Activated CD4-positive, alpha-beta T cell treated with anti-CD3 and anti-CD28 coated beads, Interleukin-2, amount 10 ng/mL, durations not matched to agents 24 days and 14 days (primary cell): ENCODE data around the gene CCSER1. TPM values are rescaled to one million over a fixed set of nuclear protein-coding genes. Genes with fewer than 3 reads are reported as not detected.

Experiments
- DNase-seq: peaks from one replicate; pipeline ENCODE4 v3.0.0; 2022
- H3K27ac Mint-ChIP-seq: one replicate; pipeline ENCODE4 v1.8.0; 2022; ENCODE audit warnings: mild to moderate bottlenecking, mixed read lengths
- H3K27me3 Mint-ChIP-seq: one replicate; pipeline ENCODE4 v1.8.0; 2022; ENCODE audit warnings: mixed read lengths
- H3K36me3 Mint-ChIP-seq: one replicate; pipeline ENCODE4 v1.8.0; 2022; ENCODE audit warnings: low read depth, mild to moderate bottlenecking, mixed read lengths
- H3K4me1 Mint-ChIP-seq: one replicate; pipeline ENCODE4 v1.8.0; 2021; ENCODE audit warnings: mixed read lengths
- H3K4me3 Mint-ChIP-seq: one replicate; pipeline ENCODE4 v1.8.0; 2022; ENCODE audit warnings: mild to moderate bottlenecking, moderate library complexity, mixed read lengths
- H3K9me3 Mint-ChIP-seq: one replicate; pipeline ENCODE4 v1.8.0; 2021; ENCODE audit warnings: mixed read lengths
- intact Hi-C: fragments of 100-400 bp; cut with micrococcal nuclease; formaldehyde crosslinking; loops from one replicate; pipeline ENCODE4 v1.15.1; 2023
- total RNA-seq: library from RNA; stranded (reverse); gene quantifications from 2 replicates; pipeline ENCODE4 v1.2.3, GENCODE V29; 2022

The CCSER1 gene
- total RNA-seq, 1 donor from 2014 or later = not detected

DNA sequence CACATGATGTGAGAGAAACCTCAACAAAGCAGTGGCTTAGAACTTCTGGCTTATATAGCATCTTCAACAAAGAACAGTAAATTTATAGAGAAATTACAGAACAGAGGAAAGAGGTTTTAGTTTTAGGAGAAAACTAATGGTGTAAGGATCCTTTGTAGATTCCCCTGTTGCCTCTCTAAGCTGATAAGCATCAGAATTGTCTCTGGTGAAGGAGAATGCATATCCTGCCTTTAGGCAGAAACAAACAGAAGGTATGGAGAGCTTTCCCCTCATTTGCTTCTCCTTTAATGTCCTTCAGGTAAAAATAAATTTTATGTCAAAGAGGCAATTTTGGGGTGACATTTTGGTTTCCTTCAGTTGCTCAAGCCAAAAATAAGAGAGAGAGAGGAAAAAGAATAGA lies 625.9 kb downstream of the CCSER1 start:
- intact Hi-C loops = no loop called here
- DNase-seq = no peak
- Mint-ChIP-seq H3K4me3 (no peak overlapping the region), H3K27me3 (no peaks in the 10 kb centered on the region), H3K4me1 (no peaks in the 10 kb centered on the region), H3K9me3 (no peaks in the 10 kb centered on the region), H3K36me3 (no peaks in the 10 kb centered on the region), H3K27ac (no peak overlapping the region)

DNA sequence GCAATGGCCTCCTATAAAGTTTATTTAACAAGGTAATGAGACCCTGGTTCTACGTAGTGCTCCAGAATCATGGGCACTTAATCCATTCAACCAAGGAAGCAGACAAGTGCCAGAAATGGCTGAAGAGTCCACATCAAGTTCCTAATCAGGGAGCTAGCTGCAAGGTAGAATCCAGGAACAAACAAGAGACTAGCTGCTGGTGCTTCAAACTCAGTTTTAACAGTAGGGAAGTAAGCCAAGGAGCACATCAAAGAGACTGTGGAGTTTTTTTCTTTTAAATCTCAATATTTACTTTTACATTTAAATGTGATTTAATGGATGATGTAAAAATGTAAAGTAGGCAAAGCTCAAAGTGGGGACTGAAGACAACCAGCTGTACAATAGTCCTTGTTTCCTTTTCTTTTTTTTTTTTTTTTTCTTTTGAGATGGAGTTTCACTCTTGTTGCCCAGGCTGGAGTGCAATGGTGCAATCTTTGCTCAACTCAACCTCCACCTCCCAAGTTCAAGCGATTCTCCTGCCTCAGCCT lies 630.4 kb downstream of the CCSER1 start:
- DNase-seq = no peak
- Mint-ChIP-seq H3K4me1 (no peaks in the 10 kb centered on the region), H3K27me3 (no peaks in the 10 kb centered on the region), H3K36me3 (no peaks in the 10 kb centered on the region), H3K27ac (no peak overlapping the region), H3K4me3 (no peak overlapping the region), H3K9me3 (no peaks in the 10 kb centered on the region)
- intact Hi-C loops = no loop called here

DNA sequence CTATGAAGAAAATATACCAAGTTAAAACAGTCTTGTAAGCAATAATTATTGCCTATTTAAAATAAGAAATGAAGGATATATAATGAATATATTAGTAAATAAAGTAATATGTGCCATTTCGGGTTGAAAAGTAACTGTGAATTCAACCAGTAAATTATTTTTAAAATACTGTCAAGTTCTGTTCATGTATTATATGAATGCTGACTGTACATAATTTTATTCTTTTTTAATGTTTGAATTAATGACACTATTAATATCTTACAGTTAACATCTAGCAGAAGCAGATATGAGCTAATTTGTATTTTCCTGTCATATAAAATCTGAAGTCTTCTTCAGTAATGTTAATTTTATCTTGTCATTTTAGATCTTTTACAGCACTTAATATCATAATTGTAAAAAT lies 632.9 kb downstream of the CCSER1 start:
- H3K9me3 Mint-ChIP-seq = no peaks in the 10 kb centered on the region
- intact Hi-C loops = no loop called here
- H3K4me1 Mint-ChIP-seq = no peaks in the 10 kb centered on the region
- no peak overlapping the region for H3K27ac Mint-ChIP-seq
- H3K36me3 Mint-ChIP-seq = no peaks in the 10 kb centered on the region
- DNase-seq = no peak
- no peaks in the 10 kb centered on the region for H3K27me3 Mint-ChIP-seq
- H3K4me3 Mint-ChIP-seq = no peak overlapping the region

DNA sequence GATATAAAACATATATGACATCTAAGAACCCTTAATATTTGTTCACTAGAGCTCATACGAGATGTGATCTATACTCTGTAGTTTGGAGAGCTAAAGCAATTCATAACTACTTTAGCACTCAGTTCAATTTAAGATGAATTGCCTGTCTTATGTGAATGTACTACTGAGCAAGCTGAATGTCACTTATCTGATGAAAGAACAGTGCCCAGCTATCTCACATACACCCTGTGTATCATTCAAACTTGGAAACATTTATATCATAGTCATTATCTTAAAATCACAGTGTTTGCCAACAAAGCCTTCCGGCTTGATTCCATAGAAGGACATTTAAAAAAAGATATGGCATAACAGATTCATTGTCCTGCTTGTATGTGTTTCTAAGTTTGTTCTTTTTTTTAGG lies 639.6 kb downstream of the CCSER1 start:
- Mint-ChIP-seq H3K36me3 (no peaks in the 10 kb centered on the region), H3K27me3 (no peaks in the 10 kb centered on the region), H3K4me1 (no peaks in the 10 kb centered on the region), H3K27ac (no peak overlapping the region), H3K9me3 (no peaks in the 10 kb centered on the region), H3K4me3 (no peak overlapping the region)
- DNase-seq = no peak
- intact Hi-C loops = no loop called here

DNA sequence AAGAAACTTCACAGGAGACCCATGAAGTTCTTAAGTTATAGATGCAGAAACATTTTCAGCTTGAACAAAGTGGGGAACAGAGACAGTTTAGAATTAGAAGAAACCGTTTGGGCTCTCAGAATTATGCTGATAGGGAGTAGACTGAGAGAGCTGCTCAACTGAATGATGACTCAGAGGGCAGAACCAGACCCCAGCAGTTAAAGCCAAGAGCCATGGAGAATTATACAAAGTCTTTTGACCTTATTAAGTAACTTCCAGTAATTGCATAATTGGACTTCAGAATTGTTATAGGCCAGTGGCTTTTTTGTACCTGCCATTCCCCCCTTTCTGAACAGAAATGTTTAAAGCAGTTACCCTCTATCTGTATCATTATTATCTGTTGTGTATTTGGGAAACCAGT lies 642.1 kb downstream of the CCSER1 start:
- intact Hi-C loops = no loop called here
- Mint-ChIP-seq H3K27ac (no peak overlapping the region), H3K27me3 (no peaks in the 10 kb centered on the region), H3K36me3 (no peaks in the 10 kb centered on the region), H3K9me3 (no peaks in the 10 kb centered on the region), H3K4me1 (no peaks in the 10 kb centered on the region), H3K4me3 (no peak overlapping the region)
- no peak for DNase-seq

DNA sequence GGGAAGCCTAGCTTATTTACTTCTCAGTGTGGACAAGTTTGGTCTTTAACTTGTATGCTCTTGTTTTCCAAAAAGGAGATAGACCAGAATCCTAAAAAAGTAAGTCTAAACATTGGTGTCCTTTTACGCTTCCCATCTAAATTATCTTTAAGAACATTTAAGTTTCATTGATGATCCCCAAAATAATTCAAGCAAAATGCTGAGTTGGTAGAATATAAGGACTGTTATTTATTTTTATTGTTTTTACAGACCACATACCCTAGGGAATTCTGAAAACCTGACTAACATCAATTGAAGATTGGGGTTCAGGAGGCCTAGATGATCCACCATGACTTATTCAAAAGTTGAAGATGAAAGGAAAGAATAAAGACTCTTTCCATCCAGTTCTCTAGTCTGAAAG lies 653.0 kb downstream of the CCSER1 start:
- Mint-ChIP-seq H3K36me3 (no peaks in the 10 kb centered on the region), H3K4me3 (no peak overlapping the region), H3K4me1 (no peaks in the 10 kb centered on the region), H3K27ac (no peak overlapping the region), H3K27me3 (no peaks in the 10 kb centered on the region), H3K9me3 (no peaks in the 10 kb centered on the region)
- DNase-seq = no peak
- intact Hi-C loops = no loop called here

DNA sequence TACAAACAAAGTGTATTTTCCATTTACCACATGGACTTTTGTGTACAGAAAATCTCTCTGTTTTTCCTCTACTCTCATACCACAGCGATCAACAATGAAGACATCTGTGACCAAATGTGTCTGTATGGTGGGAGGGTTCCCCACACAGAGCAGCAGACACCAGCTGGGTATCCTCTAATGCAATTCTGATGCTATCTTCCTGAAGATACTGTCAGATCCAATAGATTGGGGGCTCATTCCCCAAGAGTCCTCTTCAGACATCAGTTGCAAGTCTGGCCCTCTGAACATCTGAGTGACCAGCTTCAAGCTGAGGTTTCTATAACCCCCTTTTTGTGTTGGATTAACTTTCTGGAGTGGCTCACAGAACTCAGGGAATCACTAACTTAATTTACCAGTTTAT lies 659.4 kb downstream of the CCSER1 start:
- intact Hi-C loops = no loop called here
- H3K27ac Mint-ChIP-seq = no peak overlapping the region
- no peak for DNase-seq

DNA sequence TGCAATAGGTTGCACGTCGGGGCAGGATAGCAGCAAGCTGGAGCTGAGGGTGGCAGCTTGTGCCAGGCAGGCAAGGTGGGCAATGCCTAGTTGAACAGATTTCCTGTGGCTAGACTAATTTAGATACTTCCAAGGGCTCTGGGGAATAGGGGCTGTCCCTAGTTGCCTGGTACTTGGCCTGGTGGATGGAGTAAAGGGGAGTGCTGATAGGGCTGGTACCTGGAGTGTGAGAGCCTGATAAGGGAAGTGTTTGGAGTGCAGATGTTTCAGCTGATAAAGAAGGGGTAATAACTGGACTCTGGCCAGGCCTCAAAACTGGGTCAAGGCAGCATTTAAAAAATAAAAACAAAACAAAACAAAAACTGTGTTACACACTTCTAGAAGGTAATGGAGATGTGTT lies 665.5 kb downstream of the CCSER1 start:
- Mint-ChIP-seq H3K36me3 (no peaks in the 10 kb centered on the region), H3K27ac (no peak overlapping the region), H3K4me3 (no peak overlapping the region), H3K27me3 (no peaks in the 10 kb centered on the region), H3K9me3 (no peaks in the 10 kb centered on the region), H3K4me1 (no peaks in the 10 kb centered on the region)
- no peak for DNase-seq
- intact Hi-C loops = no loop called here

More for the DNA sequence above, 659.4 kb downstream of the CCSER1 start:
- no peaks in the 10 kb centered on the region for H3K27me3 Mint-ChIP-seq
- no peaks in the 10 kb centered on the region for H3K4me1 Mint-ChIP-seq
- no peak overlapping the region for H3K4me3 Mint-ChIP-seq
- H3K36me3 Mint-ChIP-seq = no peaks in the 10 kb centered on the region
- no peaks in the 10 kb centered on the region for H3K9me3 Mint-ChIP-seq

DNA sequence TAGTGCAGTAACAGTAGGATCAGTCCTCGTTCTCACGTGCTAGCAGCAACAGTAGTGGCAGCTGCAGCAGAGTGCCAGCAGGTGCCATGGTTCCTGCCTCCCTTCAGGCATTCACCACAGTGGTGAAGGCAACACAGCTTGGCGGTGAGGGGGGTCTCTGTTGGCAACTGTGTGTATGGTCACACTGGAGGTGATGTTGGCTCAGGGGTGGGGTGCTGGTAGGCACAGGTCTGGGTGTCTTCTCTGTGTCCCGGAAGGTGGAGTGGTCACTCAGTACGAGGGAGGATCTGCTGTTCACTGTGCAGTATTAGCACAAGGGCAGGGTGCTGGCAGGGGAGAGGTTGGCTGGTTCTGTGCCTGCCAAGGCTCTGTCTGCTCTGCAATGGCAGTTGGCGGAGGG lies 671.8 kb downstream of the CCSER1 start:
- Mint-ChIP-seq H3K27me3 (no peaks in the 10 kb centered on the region), H3K27ac (no peak overlapping the region)

DNA sequence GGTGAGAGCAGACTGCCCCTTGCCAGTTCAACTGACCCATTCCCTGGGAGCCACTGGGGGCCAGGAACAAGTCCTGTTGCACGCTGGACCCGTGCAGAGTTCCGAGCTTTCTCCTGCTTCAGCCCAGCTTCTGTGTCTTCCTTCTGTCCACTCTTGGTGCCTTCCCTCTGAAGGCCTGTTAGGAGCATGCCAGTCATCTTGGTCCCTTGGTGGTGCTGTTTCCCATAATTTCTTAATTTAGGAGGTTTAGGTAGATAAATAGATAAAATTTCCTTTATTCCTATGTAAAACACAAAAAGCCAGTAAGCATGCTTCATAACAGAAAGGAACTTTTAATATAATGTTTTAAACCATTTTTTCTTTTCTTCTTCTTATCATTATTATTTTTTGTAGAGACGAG lies 672.7 kb downstream of the CCSER1 start:
- intact Hi-C loops = no loop called here
- DNase-seq = no peak
- no peak overlapping the region for H3K27ac Mint-ChIP-seq

More for the DNA sequence above, 671.8 kb downstream of the CCSER1 start:
- H3K36me3 Mint-ChIP-seq = no peaks in the 10 kb centered on the region
- DNase-seq = no peak
- no peaks in the 10 kb centered on the region for H3K4me1 Mint-ChIP-seq
- H3K4me3 Mint-ChIP-seq = no peak overlapping the region
- intact Hi-C loops = no loop called here
- peaks cover 4% of the 10 kb centered on the region for H3K9me3 Mint-ChIP-seq

DNA sequence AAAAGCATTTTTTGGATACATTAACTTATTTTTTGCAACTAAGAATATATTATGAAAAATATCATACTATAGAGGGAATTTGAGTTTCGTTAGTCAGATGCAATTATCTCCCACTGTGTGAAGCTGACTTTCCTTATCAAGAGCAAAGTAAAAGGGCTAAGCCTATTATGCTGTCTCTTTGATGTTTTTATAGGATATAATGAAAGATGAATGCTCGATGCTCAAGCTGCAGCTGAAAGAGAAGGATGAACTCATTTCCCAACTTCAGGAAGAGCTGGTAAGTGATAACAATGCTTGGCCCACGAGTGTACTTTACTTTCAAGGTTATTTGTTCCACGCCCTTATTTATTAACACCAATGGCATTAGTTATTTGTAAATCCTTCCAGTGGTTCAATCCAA lies 688.4 kb downstream of the CCSER1 start:
- intact Hi-C loops = no loop called here
- H3K36me3 Mint-ChIP-seq = no peaks in the 10 kb centered on the region
- no peak overlapping the region for H3K27ac Mint-ChIP-seq
- H3K9me3 Mint-ChIP-seq = peaks cover 12% of the 10 kb centered on the region
- H3K27me3 Mint-ChIP-seq = no peaks in the 10 kb centered on the region
- H3K4me1 Mint-ChIP-seq = no peaks in the 10 kb centered on the region
- no peak overlapping the region for H3K4me3 Mint-ChIP-seq
- DNase-seq = no peak

More for the DNA sequence above, 672.7 kb downstream of the CCSER1 start:
- no peaks in the 10 kb centered on the region for H3K4me1 Mint-ChIP-seq
- H3K4me3 Mint-ChIP-seq = no peak overlapping the region
- H3K27me3 Mint-ChIP-seq = no peaks in the 10 kb centered on the region
- H3K9me3 Mint-ChIP-seq = peaks cover 4% of the 10 kb centered on the region
- no peaks in the 10 kb centered on the region for H3K36me3 Mint-ChIP-seq

DNA sequence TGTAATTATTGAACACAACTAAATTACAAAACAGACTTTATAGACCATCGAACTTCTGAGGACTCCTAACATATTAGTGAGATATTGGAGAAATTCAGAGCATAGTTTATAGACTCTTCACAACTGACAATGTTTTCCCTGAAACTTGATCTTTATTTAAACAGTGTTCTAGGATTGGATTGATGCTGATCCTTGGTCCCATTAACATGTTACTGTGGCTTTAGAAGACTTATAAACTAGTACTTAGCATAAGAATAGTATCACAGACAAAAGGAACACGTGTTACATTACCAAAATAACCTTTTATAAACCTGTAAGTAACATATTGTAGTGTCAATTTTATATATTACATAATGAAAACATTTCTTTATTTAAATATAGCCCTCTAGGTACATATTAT lies 689.6 kb downstream of the CCSER1 start:
- Mint-ChIP-seq H3K27me3 (no peaks in the 10 kb centered on the region), H3K9me3 (peaks cover 4% of the 10 kb centered on the region), H3K4me1 (no peaks in the 10 kb centered on the region), H3K36me3 (no peaks in the 10 kb centered on the region), H3K4me3 (no peak overlapping the region), H3K27ac (no peak overlapping the region)
- intact Hi-C loops = no loop called here
- no peak for DNase-seq

DNA sequence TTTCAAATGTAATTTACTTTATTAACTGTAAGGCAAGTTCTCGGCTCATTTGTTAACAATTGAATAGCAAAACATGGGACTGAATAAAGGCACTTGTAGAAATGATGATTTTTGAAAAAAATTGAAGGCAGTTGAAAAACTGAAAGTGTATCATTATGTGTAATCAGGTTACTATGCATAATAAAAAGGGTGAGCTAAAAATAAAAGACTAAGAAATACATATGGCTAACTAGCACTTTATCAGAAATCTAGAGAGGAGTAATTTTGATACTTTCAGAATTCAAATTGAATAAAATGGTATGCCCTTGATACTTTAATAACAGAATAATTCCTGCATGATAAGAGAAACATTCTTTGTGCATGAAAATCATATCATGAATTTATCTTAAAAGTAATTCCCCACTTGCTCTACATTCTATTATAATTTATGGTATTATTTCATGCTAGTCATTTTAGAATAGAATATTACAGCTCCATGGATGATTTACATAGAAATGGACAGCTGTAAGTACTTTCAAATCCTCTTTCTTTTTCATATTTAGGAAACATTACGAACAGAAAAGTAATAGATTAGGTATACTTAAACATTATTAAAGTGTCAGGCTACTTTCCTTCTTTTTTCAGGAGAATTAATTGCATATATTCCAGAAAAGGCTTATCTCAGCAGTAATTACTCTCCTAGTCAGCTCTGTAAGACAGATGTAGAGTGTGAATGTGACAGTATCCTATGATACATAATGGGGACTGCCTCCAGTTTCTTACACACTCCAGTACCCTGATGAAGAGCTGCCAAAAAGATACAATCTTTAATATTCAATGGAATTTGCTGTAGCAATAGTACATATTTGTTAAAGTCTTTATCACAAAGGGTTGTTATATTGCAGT lies 697.3 kb downstream of the CCSER1 start:
- Mint-ChIP-seq H3K36me3 (no peaks in the 10 kb centered on the region), H3K27ac (no peak overlapping the region), H3K9me3 (no peaks in the 10 kb centered on the region), H3K4me3 (no peak overlapping the region), H3K4me1 (no peaks in the 10 kb centered on the region), H3K27me3 (no peaks in the 10 kb centered on the region)
- no peak for DNase-seq
- intact Hi-C loops = no loop called here

DNA sequence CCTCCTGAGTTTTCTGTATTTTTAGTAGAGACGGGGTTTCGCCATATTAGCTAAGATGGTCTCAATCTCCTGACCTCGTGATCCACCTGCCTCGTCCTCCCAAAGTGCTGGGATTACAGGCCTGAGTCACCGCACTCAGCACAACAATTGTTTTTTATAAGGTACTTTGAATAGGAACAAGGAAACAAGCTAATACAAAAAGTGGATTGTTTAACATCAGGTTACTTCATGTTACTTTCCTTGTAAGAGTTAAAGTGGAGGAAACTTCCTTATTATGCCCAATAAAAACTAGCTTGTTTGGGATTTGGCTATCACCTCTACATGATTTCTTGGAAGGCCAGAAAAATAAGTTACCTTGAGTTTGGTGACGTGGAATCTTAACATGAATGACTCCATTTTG lies 698.7 kb downstream of the CCSER1 start:
- Mint-ChIP-seq H3K4me3 (no peak overlapping the region), H3K36me3 (no peaks in the 10 kb centered on the region), H3K27ac (no peak overlapping the region), H3K4me1 (no peaks in the 10 kb centered on the region), H3K27me3 (no peaks in the 10 kb centered on the region), H3K9me3 (no peaks in the 10 kb centered on the region)
- intact Hi-C loops = no loop called here
- no peak for DNase-seq

DNA sequence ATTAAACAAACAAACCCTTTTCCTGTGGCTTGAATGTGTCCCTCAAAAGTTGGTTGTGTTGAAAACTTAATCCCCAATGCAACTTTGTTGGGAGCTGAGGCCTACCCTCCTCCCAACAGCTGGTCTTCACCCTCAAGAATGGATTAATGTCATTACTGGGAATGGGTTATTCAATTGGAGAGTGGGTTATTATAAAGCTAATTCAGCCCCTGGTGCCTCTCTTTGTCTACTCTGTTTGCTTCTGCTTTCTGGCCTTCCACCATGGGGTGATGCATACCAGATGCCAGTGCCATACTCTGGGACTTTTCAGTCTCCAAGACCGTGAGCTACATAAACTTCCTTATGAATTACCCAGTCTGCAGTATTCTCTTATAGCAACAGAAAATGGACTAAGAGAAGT lies 706.5 kb downstream of the CCSER1 start:
- no peaks in the 10 kb centered on the region for H3K27me3 Mint-ChIP-seq
- H3K27ac Mint-ChIP-seq = no peak overlapping the region
- H3K36me3 Mint-ChIP-seq = no peaks in the 10 kb centered on the region
- intact Hi-C loops = no loop called here
- H3K4me1 Mint-ChIP-seq = no peaks in the 10 kb centered on the region
- H3K9me3 Mint-ChIP-seq = no peaks in the 10 kb centered on the region
- DNase-seq = no peak
- H3K4me3 Mint-ChIP-seq = no peak overlapping the region
